Fibroblast of lung (primary cell): ENCODE data around the gene CTU1.

Source experiments
- CTCF ChIP-seq, 2 donors: IDR thresholded peaks in 1 of 2; conservative IDR thresholded peaks in 1 of 2; 1 replicate in 1 of 2; 2 replicates in 1 of 2; pipeline ENCODE4 v1.5.1; 2011 to 2012; ENCODE audit warnings: low read length in 2 of 2, control low read depth in 1 of 2, inconsistent platforms in 1 of 2, low read depth in 1 of 2, mild to moderate bottlenecking in 1 of 2
- EZH2 ChIP-seq: IDR thresholded peaks from 2 replicates; pipeline ENCODE4 v1.5.1; 2012; ENCODE audit warnings: low read length, control low read depth, mild to moderate bottlenecking; ENCODE audit errors: missing control alignments

- TF ChIP-seq CTCF (conservative IDR thresholded peaks at IDR 0.05 in 1 of 2, IDR thresholded peaks at IDR 0.05 in 1 of 2; ENCODE audit: low read depth in 1 of 2, low read length in 2 of 2) (no peak), EZH2 (no peak)
Observed at GRCh38 chr19:51060336-51060735, 47.9 kb downstream of the CTU1 start.
